Effector memory CD8-positive, alpha-beta T cell (primary cell): ENCODE results near the gene DIAPH3.
"Not testable (repeated sequence)": the region's sequence is repeated elsewhere in the genome, so short reads cannot be mapped to it uniquely, and the experiment has no call there.

Source experiments
- ATAC-seq: fragments of 150-1000 bp; cut with Tn5 transposase; replicated peaks from 2 replicates; pipeline ENCODE4 v1.10.0; 2021; ENCODE audit warnings: mild to moderate bottlenecking, moderate library complexity
- DNase-seq, 3 experiments: peaks; one replicate each; pipeline ENCODE4 v3.0.0; 2021
- H3K27ac Mint-ChIP-seq, 2 donors: one replicate each; pipeline ENCODE4 v1.8.0; 2022; ENCODE audit warnings: mild to moderate bottlenecking in 2 of 2, mixed read lengths in 2 of 2, moderate library complexity in 2 of 2
- H3K27me3 Mint-ChIP-seq, 2 donors: one replicate each; pipeline ENCODE4 v1.8.0; 2022; ENCODE audit warnings: mixed read lengths in 2 of 2
- H3K36me3 Mint-ChIP-seq: one replicate; pipeline ENCODE4 v1.8.0; 2022; ENCODE audit warnings: mild to moderate bottlenecking, moderate library complexity, mixed read lengths; ENCODE audit not compliant: insufficient read depth
- H3K4me1 Mint-ChIP-seq, 2 donors: one replicate each; pipeline ENCODE4 v1.8.0; 2022; ENCODE audit warnings: low read depth in 2 of 2, mixed read lengths in 2 of 2
- H3K4me3 Mint-ChIP-seq, 2 donors: one replicate each; pipeline ENCODE4 v1.8.0; 2022; ENCODE audit warnings: mild to moderate bottlenecking in 2 of 2, mixed read lengths in 2 of 2, moderate library complexity in 2 of 2
- H3K9me3 Mint-ChIP-seq, 2 donors: one replicate each; pipeline ENCODE4 v1.8.0; 2022; ENCODE audit warnings: mixed read lengths in 2 of 2

DIAPH3 gene

GRCh38 chr13:60051754-60052285 is 111.9 kb downstream of the DIAPH3 start:
- Mint-ChIP-seq H3K4me1 (no peaks in the 10 kb centered on the region), H3K27ac (no peak overlapping the region), H3K4me3 (no peak overlapping the region), H3K27me3 (no peaks in the 10 kb centered on the region), H3K9me3 (no peaks in the 10 kb centered on the region), H3K36me3 (no peaks in the 10 kb centered on the region)
- ATAC-seq (no peak), DNase-seq (no peak)

- DNase-seq, H3K4me1 Mint-ChIP-seq, H3K4me3 Mint-ChIP-seq, H3K27me3 Mint-ChIP-seq, ATAC-seq, H3K9me3 Mint-ChIP-seq, H3K36me3 Mint-ChIP-seq, H3K27ac Mint-ChIP-seq: not testable (repeated sequence)
Measured at GRCh38 chr13:60048353-60048752, 115.4 kb downstream of the DIAPH3 start.

GRCh38 chr13:60047918-60048317 is 115.8 kb downstream of the DIAPH3 start:
- no peak for DNase-seq
- H3K9me3 Mint-ChIP-seq: no peaks in the 10 kb centered on the region
- no peaks in the 10 kb centered on the region for H3K27me3 Mint-ChIP-seq
- no peak overlapping the region for H3K4me3 Mint-ChIP-seq
- ATAC-seq: no peak
- no peak overlapping the region for H3K27ac Mint-ChIP-seq
- H3K36me3 Mint-ChIP-seq: no peaks in the 10 kb centered on the region
- H3K4me1 Mint-ChIP-seq: no peaks in the 10 kb centered on the region

- Mint-ChIP-seq H3K4me3 (no peak overlapping the region), H3K9me3 (no peaks in the 10 kb centered on the region), H3K27ac (no peak overlapping the region), H3K27me3 (no peaks in the 10 kb centered on the region), H3K4me1 (no peaks in the 10 kb centered on the region), H3K36me3 (no peaks in the 10 kb centered on the region)
- ATAC-seq (no peak), DNase-seq (no peak)
Measured at GRCh38 chr13:60044321-60044720, 119.4 kb downstream of the DIAPH3 start.

- no peak for ATAC-seq
- no peak overlapping the region for H3K4me3 Mint-ChIP-seq
Measured at GRCh38 chr13:60043262-60043661, 120.5 kb downstream of the DIAPH3 start.

GRCh38 chr13:60040668-60041067 is 123.1 kb downstream of the DIAPH3 start:
- not testable (repeated sequence) for H3K9me3 Mint-ChIP-seq, H3K4me1 Mint-ChIP-seq, H3K27me3 Mint-ChIP-seq

More at GRCh38 chr13:60043262-60043661, 120.5 kb downstream of the DIAPH3 start:
- H3K27me3 Mint-ChIP-seq: no peaks in the 10 kb centered on the region
- no peaks in the 10 kb centered on the region for H3K9me3 Mint-ChIP-seq
- no peak overlapping the region for H3K27ac Mint-ChIP-seq
- DNase-seq: no peak
- H3K36me3 Mint-ChIP-seq: no peaks in the 10 kb centered on the region
- no peaks in the 10 kb centered on the region for H3K4me1 Mint-ChIP-seq

GRCh38 chr13:60035874-60036273 is 127.9 kb downstream of the DIAPH3 start:
- ATAC-seq (no peak), DNase-seq (no peak)
- no peaks in the 10 kb centered on the region for H3K27me3 Mint-ChIP-seq
- no peaks in the 10 kb centered on the region for H3K4me1 Mint-ChIP-seq
- no peak overlapping the region for H3K4me3 Mint-ChIP-seq
- H3K9me3 Mint-ChIP-seq: no peaks in the 10 kb centered on the region
- H3K36me3 Mint-ChIP-seq: no peaks in the 10 kb centered on the region
- no peak overlapping the region for H3K27ac Mint-ChIP-seq

More at GRCh38 chr13:60040668-60041067, 123.1 kb downstream of the DIAPH3 start:
- not testable (repeated sequence) for H3K27ac Mint-ChIP-seq, H3K36me3 Mint-ChIP-seq, DNase-seq, ATAC-seq, H3K4me3 Mint-ChIP-seq

GRCh38 chr13:60032851-60033250 is 130.9 kb downstream of the DIAPH3 start:
- Mint-ChIP-seq H3K36me3 (no peaks in the 10 kb centered on the region), H3K27ac (no peak overlapping the region), H3K4me1 (no peaks in the 10 kb centered on the region), H3K27me3 (no peaks in the 10 kb centered on the region), H3K4me3 (no peak overlapping the region), H3K9me3 (no peaks in the 10 kb centered on the region)
- no peak for DNase-seq
- ATAC-seq: no peak

- Mint-ChIP-seq H3K9me3 (peaks cover 4 to 7% of the 10 kb centered on the region in 2 donors), H3K4me3 (no peak overlapping the region), H3K4me1 (no peaks in the 10 kb centered on the region), H3K27me3 (no peaks in the 10 kb centered on the region), H3K36me3 (no peaks in the 10 kb centered on the region), H3K27ac (no peak overlapping the region)
- DNase-seq: no peak
- ATAC-seq: no peak
Measured at GRCh38 chr13:60028021-60028420, 135.7 kb downstream of the DIAPH3 start.

GRCh38 chr13:60026286-60026685 is 137.4 kb downstream of the DIAPH3 start:
- H3K27ac Mint-ChIP-seq: no peak overlapping the region
- H3K4me1 Mint-ChIP-seq: no peaks in the 10 kb centered on the region
- H3K9me3 Mint-ChIP-seq: peaks cover 4 to 7% of the 10 kb centered on the region in 2 donors
- H3K4me3 Mint-ChIP-seq: no peak overlapping the region
- no peak for ATAC-seq
- no peaks in the 10 kb centered on the region for H3K36me3 Mint-ChIP-seq
- no peaks in the 10 kb centered on the region for H3K27me3 Mint-ChIP-seq
- DNase-seq: no peak

GRCh38 chr13:60020288-60020687 is 143.4 kb downstream of the DIAPH3 start:
- no peak overlapping the region for H3K4me3 Mint-ChIP-seq
- no peak overlapping the region for H3K27ac Mint-ChIP-seq
- peaks cover 4 to 7% of the 10 kb centered on the region in 2 donors for H3K9me3 Mint-ChIP-seq

GRCh38 chr13:60019119-60019993 is 144.4 kb downstream of the DIAPH3 start:
- Mint-ChIP-seq H3K36me3 (no peaks in the 10 kb centered on the region), H3K27me3 (no peaks in the 10 kb centered on the region), H3K27ac (peak overlapping the region in 1 of 2 donors; percentile 15), H3K9me3 (peaks cover 2 to 5% of the 10 kb centered on the region in 2 donors), H3K4me1 (peaks cover 2 to 7% of the 10 kb centered on the region in 2 donors), H3K4me3 (peak overlapping the region; percentile 15 to 27)
- no peak for ATAC-seq
- DNase-seq: no peak

More at GRCh38 chr13:60020288-60020687, 143.4 kb downstream of the DIAPH3 start:
- H3K27me3 Mint-ChIP-seq: no peaks in the 10 kb centered on the region
- ATAC-seq: no peak
- no peak for DNase-seq
- no peaks in the 10 kb centered on the region for H3K36me3 Mint-ChIP-seq
- peaks cover 2 to 7% of the 10 kb centered on the region in 2 donors for H3K4me1 Mint-ChIP-seq

GRCh38 chr13:60018536-60018935 is 145.2 kb downstream of the DIAPH3 start:
- no peaks in the 10 kb centered on the region for H3K9me3 Mint-ChIP-seq
- no peaks in the 10 kb centered on the region for H3K27me3 Mint-ChIP-seq
- peak overlapping the region in 1 of 2 donors; percentile 15 for H3K27ac Mint-ChIP-seq
- peaks cover 2 to 7% of the 10 kb centered on the region in 2 donors for H3K4me1 Mint-ChIP-seq
- no peak overlapping the region for H3K4me3 Mint-ChIP-seq
- ATAC-seq (no peak), DNase-seq (no peak)
- H3K36me3 Mint-ChIP-seq: no peaks in the 10 kb centered on the region

- no peaks in the 10 kb centered on the region for H3K9me3 Mint-ChIP-seq
- ATAC-seq: no peak
- H3K4me3 Mint-ChIP-seq: no peak overlapping the region
Measured at GRCh38 chr13:60016229-60016628, 147.5 kb downstream of the DIAPH3 start.

More at GRCh38 chr13:60016229-60016628, 147.5 kb downstream of the DIAPH3 start:
- no peak for DNase-seq
- Mint-ChIP-seq H3K27ac (no peak overlapping the region), H3K4me1 (peaks cover 3 to 7% of the 10 kb centered on the region in 2 donors), H3K36me3 (no peaks in the 10 kb centered on the region), H3K27me3 (no peaks in the 10 kb centered on the region)
